ENCODE measurements around the gene GALNT8.
A peak's percentile ranks its signal among the peaks of the same experiment; 100 is the strongest.
"Not testable (repeated sequence)": the region's sequence is repeated elsewhere in the genome, so short reads cannot be mapped to it uniquely, and the experiment has no call there.

The GALNT8 gene

GRCh38 chr12:4719821-4720636 lies at the start of gene GALNT8:
Gene GALNT8 (plus strand): TSS chr12:4720400. CDS start chr12:4720678, 278 bp downstream.
- DNase-seq (ENCODE audit: low read depth) = no peak

DNA sequence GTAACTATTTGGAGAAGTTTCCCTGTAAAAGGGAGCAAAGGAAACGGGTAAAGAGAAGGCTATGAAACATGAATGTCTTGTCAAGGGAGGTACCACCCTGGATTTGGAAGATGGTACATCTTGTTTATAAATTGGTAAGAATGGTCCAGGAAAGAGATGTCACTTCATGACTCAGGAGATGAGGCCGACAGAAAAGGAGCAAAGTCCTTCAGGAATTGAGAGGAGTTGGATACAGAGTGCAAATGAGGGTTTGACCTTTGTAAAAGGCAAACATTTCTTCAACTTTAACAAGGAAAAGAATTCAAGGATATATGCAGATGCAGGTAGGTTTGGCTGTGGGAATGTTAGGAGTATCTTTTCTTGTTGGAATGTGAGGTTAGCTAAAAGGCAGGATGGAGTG lies 40.5 kb upstream of the GALNT8 start:
- no peak for DNase-seq (ENCODE audit: low read depth)

DNA sequence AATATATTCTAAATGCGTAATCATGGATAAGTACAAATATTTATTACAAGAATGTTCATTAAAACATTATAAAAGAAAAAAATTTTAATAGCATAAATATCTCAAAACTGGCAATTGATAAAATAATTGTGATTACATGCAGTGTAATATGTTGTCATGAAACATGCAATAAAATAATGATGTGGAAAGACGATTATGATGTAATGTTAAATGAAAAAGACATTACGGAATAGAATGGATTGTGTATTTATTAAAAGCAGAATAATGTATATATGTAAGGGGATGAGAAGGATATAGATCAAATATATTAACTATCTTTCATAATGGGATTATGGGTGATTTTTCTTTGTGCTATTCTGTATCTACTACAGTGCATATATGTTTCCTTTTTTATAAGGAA lies 38.5 kb upstream of the GALNT8 start:
- no peak for DNase-seq (ENCODE audit: low read depth)

DNA sequence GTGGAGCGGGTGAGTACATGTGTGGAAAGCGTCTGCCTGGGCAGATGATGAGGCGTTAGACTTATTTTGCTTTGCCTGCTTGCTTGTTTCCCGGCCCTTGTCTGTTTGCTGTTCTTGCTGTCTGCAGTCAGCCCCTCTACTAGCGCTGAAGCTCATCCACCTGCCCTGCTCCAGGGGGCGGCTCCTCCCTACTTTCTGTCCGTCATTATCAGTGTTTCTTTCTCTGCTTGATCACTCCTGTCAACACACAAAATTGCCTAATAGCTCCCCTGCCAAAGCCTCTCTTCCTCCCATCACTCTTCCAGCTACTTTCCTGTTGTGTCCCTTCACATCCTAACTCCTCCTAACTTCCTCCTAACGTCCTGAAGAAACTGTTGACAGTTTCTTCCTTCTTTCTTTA lies 34.9 kb upstream of the GALNT8 start:
- DNase-seq (ENCODE audit: low read depth) = no peak

DNA sequence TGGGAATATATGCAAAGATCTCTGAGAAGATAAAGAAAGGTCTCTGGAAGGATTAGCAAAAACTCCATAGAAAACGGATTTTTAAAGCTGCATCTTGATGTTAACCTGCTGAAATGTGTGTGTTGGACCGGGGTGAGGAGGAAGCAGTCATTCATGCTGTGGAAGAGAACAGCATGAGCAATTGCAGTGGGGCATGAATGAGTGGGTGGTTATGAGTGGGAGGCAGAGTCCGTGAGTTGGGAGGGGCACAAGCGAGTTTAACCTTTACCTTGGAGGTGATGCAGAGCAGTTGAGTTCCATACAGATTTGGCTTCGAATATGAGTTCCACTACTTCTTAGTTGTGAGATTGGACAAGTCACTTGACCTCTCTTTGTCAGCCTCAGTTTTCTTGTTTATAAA lies 29.4 kb upstream of the GALNT8 start:
- no peak for DNase-seq (ENCODE audit: low read depth)

GRCh38 chr12:4700621-4701026 lies 19.6 kb upstream of the GALNT8 start:
- DNase-seq (ENCODE audit: low read depth) = no peak

DNA sequence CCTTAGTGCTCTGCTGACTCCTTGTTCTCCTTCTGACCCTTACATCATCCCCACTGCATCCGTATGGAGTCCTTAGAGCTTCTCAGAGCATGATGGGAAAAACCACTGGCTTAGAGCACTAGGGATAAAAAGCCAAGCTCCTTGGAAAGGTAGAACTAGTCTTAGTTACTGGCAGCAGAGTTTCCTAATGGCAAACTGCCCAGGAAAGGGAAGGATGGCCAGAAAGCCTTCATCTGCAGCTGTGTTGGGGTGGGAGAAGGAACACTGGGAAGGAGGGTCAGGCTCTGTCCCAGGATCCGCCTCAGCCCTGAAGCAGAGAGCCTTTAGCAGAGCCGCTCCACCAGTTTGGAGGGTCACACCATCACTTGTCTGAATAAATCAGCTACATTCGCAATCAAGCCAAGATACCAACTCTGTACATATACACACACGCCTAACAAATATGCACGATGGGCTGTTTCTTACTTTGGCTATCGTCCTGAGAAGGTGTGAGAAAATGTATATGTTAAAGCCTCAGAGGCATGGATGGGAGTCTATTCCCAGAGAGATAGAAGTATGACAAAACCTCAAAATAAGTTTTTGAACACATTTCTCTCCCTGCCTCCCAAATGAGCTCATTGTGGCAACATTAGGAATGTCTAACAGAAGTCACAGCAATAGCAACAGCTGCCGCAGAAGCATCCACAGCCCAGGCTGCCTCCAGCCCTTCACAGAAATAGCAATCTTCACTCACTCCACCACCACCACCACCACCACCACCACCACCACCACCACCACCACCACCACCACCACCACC lies 18.6 kb upstream of the GALNT8 start:
- DNase-seq (ENCODE audit: low read depth) = peak; percentile 3

DNA sequence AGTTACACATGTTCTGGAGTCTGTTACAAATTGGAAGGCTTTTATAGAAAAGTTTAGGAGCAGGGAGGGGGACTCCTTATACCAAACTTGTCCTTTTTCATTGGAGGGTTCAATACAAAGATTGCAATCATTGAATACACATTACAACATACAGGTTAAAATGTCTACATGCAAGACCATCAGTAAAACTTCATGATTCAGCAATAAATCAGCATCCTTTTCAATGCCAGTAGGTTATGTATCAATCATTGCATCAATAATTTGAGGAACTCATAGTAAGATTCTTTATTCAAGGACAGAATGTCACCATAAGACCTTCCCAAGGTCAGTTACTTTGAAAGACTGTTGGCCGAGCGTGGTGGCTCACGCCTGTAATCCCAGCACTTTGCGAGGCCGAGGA lies 16.5 kb upstream of the GALNT8 start:
- DNase-seq (ENCODE audit: low read depth) = no peak

- no peak for DNase-seq (ENCODE audit: low read depth)
Observed at GRCh38 chr12:4705824-4706223, 14.4 kb upstream of the GALNT8 start.

GRCh38 chr12:4707306-4707705 lies 12.9 kb upstream of the GALNT8 start:
- no peak for DNase-seq (ENCODE audit: low read depth)

GRCh38 chr12:4710113-4710512 lies 10.1 kb upstream of the GALNT8 start:
- DNase-seq (ENCODE audit: low read depth) = no peak

DNA sequence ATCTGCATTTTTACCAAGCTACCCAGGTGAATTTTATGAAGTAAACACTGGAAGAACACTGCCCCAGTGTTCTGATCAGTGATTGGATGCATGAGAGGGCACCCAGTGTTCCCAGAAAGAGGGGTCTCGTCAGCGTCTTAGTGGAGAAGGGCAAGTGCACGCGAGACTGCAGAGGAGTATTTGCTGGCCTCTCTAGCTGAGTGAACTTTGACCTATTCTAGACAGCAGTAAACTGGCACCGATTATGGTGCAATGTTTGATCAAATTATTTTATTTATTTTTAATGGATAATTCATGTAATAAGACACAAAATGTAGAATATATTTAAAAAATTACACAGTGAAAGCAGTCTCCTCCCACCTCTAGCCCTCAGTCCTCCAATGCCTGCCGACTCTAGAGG lies 5.3 kb upstream of the GALNT8 start:
- no peak for DNase-seq (ENCODE audit: low read depth)

DNA sequence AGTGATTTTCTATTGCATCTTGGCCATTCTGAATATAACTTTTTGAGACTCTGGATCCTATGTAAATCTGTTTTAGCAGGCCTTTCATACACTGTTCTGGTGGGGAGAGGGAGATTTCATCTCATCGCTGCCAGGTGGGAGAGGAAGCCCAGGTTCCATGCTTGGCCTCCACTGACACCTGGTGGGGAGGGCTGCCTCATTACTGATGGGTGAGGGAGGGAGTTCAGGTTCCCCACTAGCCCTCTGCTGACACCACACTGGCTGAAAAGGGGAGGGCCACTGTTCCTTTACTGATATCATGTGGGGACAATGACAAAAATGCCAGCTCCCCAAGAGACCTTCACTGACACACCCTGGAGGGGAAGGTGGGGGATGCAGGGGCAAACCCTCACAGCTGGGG lies 2.4 kb upstream of the GALNT8 start:
- no peak for DNase-seq (ENCODE audit: low read depth)

GRCh38 chr12:4720637-4720995 lies 416 bp downstream of the GALNT8 start:
- DNase-seq (ENCODE audit: low read depth) = no peak

DNA sequence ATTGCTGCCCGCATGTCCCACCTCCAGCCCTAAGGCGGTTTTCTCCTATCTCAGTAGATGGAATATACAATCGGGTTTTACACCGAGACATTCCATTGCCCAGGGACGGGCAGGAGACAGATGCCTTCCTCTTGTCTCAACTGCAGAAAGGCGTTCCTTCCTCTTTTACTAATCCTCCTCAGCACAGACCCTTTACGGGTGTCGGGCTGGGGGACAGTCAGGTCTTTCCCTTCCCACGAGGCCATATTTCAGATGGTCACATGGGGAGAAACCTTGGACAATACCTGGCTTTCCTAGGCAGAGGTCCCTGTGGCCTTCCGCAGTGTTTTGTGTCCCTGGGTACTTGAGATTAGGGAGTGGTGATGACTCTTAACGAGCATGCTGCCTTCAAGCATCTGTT lies 1.4 kb downstream of the GALNT8 start:
- not testable (repeated sequence) for DNase-seq (ENCODE audit: low read depth)

- DNase-seq (ENCODE audit: low read depth) = no peak
Observed at GRCh38 chr12:4723226-4723625, 3.0 kb downstream of the GALNT8 start.

DNA sequence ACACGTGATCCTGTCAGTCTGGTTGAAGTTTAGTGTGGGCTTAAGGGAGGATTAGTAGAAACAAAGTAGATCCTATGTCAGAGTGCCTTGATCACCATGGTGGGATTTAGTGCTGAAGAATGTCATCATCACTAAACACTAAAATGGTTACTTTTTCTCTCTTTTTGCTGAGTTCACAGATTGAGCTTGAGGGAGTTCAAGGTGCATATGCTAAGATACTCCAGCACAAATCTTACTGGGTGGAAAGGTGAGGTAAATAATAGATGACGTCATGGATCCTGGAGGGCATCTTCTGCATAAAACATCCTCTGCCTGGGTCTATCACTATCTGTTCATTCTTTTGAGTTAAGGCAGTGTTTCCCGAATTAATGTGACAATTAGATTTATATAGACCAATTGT lies 4.9 kb downstream of the GALNT8 start:
- no peak for DNase-seq (ENCODE audit: low read depth)

DNA sequence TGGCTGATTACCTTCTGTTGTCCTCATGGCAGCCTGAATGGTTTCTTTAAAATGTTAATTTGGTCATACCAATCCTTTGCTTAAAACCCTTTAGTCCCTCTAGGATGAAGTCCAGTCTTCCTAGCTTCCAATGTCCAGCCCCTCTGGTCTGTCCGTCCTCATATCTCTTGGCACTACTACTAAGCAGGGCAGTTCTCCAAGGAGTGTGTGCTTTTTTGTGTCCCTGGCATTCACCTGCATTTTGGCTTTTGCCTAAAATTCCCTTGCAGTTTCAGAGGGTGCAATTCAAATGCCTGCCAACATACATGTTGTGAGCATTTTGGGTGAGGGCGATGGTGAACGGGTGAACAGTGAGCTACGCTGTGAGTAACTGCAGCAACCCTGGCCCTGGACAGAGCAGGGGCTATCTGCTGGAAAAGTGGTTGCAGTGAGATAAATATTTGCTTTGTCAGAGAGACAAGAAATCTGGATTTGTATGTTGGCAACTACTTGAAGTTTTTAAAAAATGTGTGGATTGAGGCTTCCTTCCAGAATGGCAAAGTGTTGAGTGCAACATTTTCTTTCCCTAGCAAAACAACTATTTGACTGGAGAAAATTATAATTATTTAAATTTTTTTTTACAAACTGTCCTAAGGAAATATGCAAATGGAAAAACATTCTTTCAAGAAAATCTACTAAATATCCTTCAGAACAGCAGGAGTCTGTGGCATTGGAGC lies 14.6 kb downstream of the GALNT8 start:
- DNase-seq (ENCODE audit: low read depth) = no peak

DNA sequence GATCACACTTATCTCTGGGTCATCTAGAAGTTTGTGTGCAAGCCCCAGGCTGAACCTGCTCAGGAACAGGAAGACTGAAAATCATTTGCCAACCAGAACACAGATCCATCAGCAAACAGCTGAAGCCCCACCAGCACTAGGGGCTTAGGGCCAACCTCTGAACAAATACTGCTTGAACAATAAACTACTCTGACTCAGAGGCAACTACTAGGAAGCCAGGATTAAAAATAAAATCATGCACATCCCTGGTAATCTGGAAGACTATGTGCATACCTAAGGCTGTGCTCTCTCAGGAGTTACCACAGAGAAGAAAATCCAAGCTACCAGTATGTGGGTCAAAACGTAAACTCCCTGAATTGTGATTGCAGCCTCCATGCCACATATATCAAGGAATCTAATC lies 15.9 kb downstream of the GALNT8 start:
- no peak for DNase-seq (ENCODE audit: low read depth)

- DNase-seq (ENCODE audit: low read depth) = no peak
Observed at GRCh38 chr12:4738541-4738940, 18.3 kb downstream of the GALNT8 start.

DNA sequence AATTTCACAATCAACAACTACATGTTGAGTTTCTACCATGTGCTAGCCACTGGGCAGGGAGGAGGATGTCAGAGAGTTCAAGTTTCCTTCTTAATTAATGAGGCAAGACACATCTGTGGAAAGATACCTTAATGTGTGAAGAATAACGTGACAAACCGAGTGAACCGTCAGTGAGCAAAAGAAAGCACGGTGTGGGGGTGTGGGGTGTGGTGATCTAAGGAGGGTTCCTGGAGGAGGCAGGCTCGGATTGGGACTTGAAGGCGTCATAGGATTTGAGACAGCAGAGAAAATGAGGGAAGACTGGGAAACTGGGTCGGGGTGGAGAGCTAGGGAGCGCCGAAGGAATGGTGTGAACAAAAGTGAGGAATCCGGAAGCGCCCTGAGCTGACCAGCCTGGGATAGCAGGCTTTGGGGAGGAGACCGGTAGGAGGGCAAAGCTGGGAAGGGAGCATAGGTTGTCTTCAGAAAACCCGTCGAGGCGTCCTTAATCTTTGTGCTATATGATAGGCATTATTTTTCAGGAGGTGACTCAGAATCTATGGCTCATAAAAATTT lies 22.3 kb downstream of the GALNT8 start:
- no peak for DNase-seq (ENCODE audit: low read depth)

GRCh38 chr12:4743046-4743445 lies 22.8 kb downstream of the GALNT8 start:
- DNase-seq (ENCODE audit: low read depth) = no peak

DNA sequence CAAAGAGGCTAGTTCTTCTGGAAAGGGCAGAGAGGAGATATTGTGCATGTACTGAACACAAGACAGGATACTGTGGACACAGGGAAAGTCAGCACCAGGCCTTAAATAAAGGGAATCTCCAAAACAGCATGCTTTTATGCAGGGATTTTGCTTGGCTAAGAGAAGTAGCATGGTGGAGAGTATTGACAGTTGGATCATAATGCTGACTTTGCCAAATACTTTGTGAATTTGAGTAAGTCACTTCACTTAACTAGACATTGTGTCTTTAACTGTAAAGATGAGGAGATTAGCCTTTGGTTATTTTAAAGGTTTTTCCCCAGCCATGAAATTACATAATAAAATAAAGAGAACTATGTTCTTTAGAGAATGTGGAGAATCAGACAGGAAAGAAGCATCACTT lies 24.5 kb downstream of the GALNT8 start:
- DNase-seq (ENCODE audit: low read depth) = no peak
